Heart right ventricle (tissue), 16 donors: ENCODE measurements around the gene WASF2. TPM values are rescaled to one million over a fixed set of nuclear protein-coding genes. Genes with fewer than 3 reads are reported as not detected.
A peak's percentile ranks its signal among the peaks of the same experiment; 100 is the strongest.
"Not testable (repeated sequence)": the region's sequence is repeated elsewhere in the genome, so short reads cannot be mapped to it uniquely, and the experiment has no call there.

ENCODE experiments used
- ATAC-seq, 8 donors: fragments of 200-7000 bp; cut with Tn5 transposase; one replicate each; pipeline ENCODE4 v1.9.1; 2020; ENCODE audit warnings: mild to moderate bottlenecking in 8 of 8, moderate library complexity in 8 of 8, moderate number of reproducible peaks in 1 of 8
- DNase-seq, 2 donors: peaks; one replicate each; pipeline ENCODE4 v3.0.0-alpha.2; 2020
- H3K27ac ChIP-seq, 10 donors: fragments of 200-600 bp; sonication (generic) in 2 of 10; one replicate each; pipeline versions ENCODE4 v1.5.0 to v1.8.0; 2020 to 2022; ENCODE audit warnings: mild to moderate bottlenecking in 3 of 10
- H3K27me3 ChIP-seq, 7 donors: fragments of 200-600 bp; one replicate each; pipeline ENCODE4 v1.8.0; 2021 to 2022; ENCODE audit warnings: mild to moderate bottlenecking in 2 of 7
- H3K36me3 ChIP-seq, 9 donors: fragments of 200-600 bp; sonication (generic) in 1 of 9; one replicate each; pipeline versions ENCODE4 v1.5.0 to v1.8.0; 2020 to 2022; ENCODE audit warnings: mild to moderate bottlenecking in 2 of 9
- H3K4me1 ChIP-seq, 9 donors: fragments of 200-600 bp; sonication (generic) in 1 of 9; one replicate each; pipeline versions ENCODE4 v1.5.0 to v1.8.0; 2020 to 2022; ENCODE audit warnings: mild to moderate bottlenecking in 4 of 9
- H3K4me3 ChIP-seq, 10 donors: fragments of 200-600 bp; sonication (generic) in 2 of 10; one replicate each; pipeline versions ENCODE4 v1.5.0 to v1.8.0; 2020 to 2022; ENCODE audit warnings: mild to moderate bottlenecking in 7 of 10, moderate library complexity in 2 of 10
- H3K9me3 ChIP-seq, 11 donors: fragments of 200-600 bp in 10 of 11; sonication (generic) in 2 of 11; one replicate each; pipeline versions ENCODE4 v1.5.0 to v1.8.0; 2013 to 2022; ENCODE audit warnings: mild to moderate bottlenecking in 2 of 11, control low read depth in 1 of 11, moderate library complexity in 1 of 11
- CTCF ChIP-seq, 9 donors: fragments of 200-600 bp; sonication (generic) in 2 of 9; IDR thresholded peaks; one replicate each; pipeline versions ENCODE4 v1.5.0 to v1.8.0; 2021 to 2022; ENCODE audit warnings: antibody characterized with exemption in 9 of 9, mild to moderate bottlenecking in 5 of 9, moderate library complexity in 1 of 9
- WGBS, 2 donors: extraction: QIAGEN DNeasy Blood & Tissue Kit; methylation state at CpG; one replicate each; pipeline ENCODE4 v1.1.7; 2013; ENCODE audit warnings: inconsistent platforms in 1 of 2; 5-methylcytosine and 5-hydroxymethylcytosine counted together
- intact Hi-C, 10 donors: fragments of 100-400 bp; cut with DNase I; formaldehyde crosslinking; loops; one replicate each; pipeline versions ENCODE4 v1.11.1 to v1.14.2; 2022
- polyA plus RNA-seq, 2 donors: library from polyadenylated mRNA; stranded (reverse); fragments of 200-250 nt; gene quantifications; one replicate each; pipeline ENCODE4 v1.2.3, GENCODE V29; 2013
- total RNA-seq, 10 donors: library from RNA; stranded (reverse); fragmentation: NEBNext Ultra II Directional in 3 of 10; extraction: Animal tissue kit (Norgen Biotek cat#: 25700) in 3 of 10; gene quantifications; one replicate each; pipeline versions ENCODE4 v1.2.1 to v1.2.4, GENCODE V29; 2021 to 2023
- donor health status: Arrhythmogenic right ventricular cardiomyopathy.
- donor health status: ischemic (EF 13 %, LVEDD 7.1; RV severe dilation, severe dysfunction).
- donor health status: healthy with polysubstance abuse.
- donor health status: DM: no; HTN: yes; CAD: no.
- donor health status: DM: no; HTN: no; CAD: no.
- donor health status: ischemic (EF 25% LVEDD 6.9; RV normal size, moderate dysfunction).
- donor health status: ischemic (EF 25% LVEDD 5.7; RV mildly dilated, moderate dysfunction).
- donor health status: healthy.
- donor health status: DM: yes; HTN: yes; CAD: no.
- donor health status: Ischemic cardiomyopathy.
- donor health status: ischemic (EF 35%, LVEDD 5.7; RV mildly dilated, moderate dysfunction).
- donor health status: nonischemic (EF 11% LVEDD 7.7; RV severe dilation, severe dysfunction).
- donor health status: DM: yes; HTN: yes; CAD: no.
- donor health status: PGD.
- donor health status: ischemic (EF 29% LVEDD 5.4; RV normal size, mild dysfunction).
- donor health status: nonischemic (EF 23%, LVEDD 6.1; RV moderate dilation, normal function).

WASF2 gene
- total and polyA plus RNA-seq, 12 donors = 19.6 to 75.4 (median 50.5) TPM

DNA sequence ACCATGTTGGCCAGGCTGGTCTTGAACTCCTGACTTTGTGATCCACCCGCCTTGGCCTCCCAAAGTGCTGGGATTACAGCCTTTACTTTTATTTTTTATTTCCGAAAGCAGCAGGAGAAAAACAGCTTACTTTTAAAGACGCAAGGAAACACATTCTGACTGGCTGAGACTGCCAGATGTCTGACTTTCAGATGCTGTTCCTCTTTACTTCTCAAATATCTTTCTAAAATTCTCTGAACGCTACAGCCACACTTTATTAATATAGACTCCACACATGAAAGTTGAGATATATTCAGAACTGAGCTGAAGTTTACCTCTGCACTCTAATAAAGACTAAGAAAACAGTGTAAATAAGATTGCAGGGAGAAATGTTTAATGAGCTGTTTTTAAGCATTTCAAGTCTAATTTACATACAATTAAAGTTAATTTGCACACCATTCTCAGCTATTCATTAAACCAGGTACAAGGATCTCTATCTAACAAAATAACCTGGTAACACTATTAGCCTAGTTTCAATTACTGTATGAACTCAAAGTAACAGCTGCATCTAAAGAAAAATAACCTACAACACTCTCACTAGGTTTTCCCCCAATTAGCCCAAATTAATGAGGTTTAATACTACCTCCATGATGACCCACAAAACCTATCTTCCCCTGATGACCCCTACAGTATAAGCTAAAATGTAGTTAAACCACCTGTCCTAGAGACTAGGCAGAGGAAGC lies 24.9 kb downstream of the WASF2 start:
- Histone ChIP-seq H3K36me3 (peaks cover 0 to 44% (median 0%) of the 10 kb centered on the region in 9 donors), H3K4me1 (peaks cover 3 to 87% (median 67%) of the 10 kb centered on the region in 9 donors), H3K27ac (peak overlapping the region in 1 of 10 donors; percentile 26), H3K9me3 (no peaks in the 10 kb centered on the region), H3K4me3 (no peak overlapping the region), H3K27me3 (no peaks in the 10 kb centered on the region)
- DNase-seq (no peak), ATAC-seq (no peak)
- WGBS, 2 donors = 79% methylated on average over 4 of the region's 4 CpGs
- intact Hi-C loops = loop anchor here in 1 of 10 donors (5.0 kb wide), 1 partner anchor 333 kb away; no protein-coding TSS in a partner anchor
- no peak for TF ChIP-seq CTCF (IDR thresholded peaks at IDR 0.05)

- H3K36me3 ChIP-seq = peaks cover 0 to 35% (median 0%) of the 10 kb centered on the region in 9 donors
- ATAC-seq, H3K27me3 ChIP-seq, DNase-seq, H3K4me3 ChIP-seq, intact Hi-C loops, H3K9me3 ChIP-seq: not testable (repeated sequence)
- peak overlapping the region in 1 of 10 donors; percentile 26 for H3K27ac ChIP-seq
- 84 to 88% methylated on average over 6 of the region's 6 CpGs for WGBS, 2 donors
- H3K4me1 ChIP-seq = peaks cover 3 to 87% (median 67%) of the 10 kb centered on the region in 9 donors
Measured at GRCh38 chr1:27463916-27464315, 26.1 kb downstream of the WASF2 start.

DNA sequence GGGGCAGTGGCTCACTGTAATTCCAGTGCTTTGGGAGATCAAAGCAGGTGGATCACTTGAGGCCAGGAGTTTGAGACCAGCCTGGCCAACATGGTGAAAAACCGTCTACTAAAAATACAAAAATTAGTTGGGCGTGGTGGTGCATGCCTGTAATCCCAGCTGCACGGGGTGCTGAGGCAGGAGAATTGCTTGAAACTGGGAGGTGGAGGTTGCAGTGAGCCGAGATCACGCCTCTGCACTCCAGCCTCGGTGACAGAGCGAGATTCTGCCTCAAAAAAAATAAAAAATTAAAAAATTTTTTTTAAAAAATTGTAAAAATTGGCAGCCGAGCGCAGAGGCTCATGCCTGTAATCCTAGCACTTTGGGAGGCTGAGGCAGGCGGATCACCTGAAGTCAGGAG lies 31.4 kb downstream of the WASF2 start:
- ATAC-seq, H3K9me3 ChIP-seq, DNase-seq, H3K27me3 ChIP-seq, intact Hi-C loops, H3K4me3 ChIP-seq: not testable (repeated sequence)
- H3K36me3 ChIP-seq = peaks cover 0 to 13% (median 0%) of the 10 kb centered on the region in 9 donors
- H3K4me1 ChIP-seq = peaks cover 0 to 71% (median 47%) of the 10 kb centered on the region in 9 donors
- WGBS, 2 donors = 86 to 91% methylated on average over 10 of the region's 10 CpGs
- H3K27ac ChIP-seq = peak overlapping the region in 3 of 10 donors; percentile 5 to 27 (median 8)

- intact Hi-C loops = no loop called here
- TF ChIP-seq CTCF (IDR thresholded peaks at IDR 0.05) = no peak
- Histone ChIP-seq H3K4me1 (peaks cover 0 to 80% (median 51%) of the 10 kb centered on the region in 9 donors), H3K27me3 (no peaks in the 10 kb centered on the region), H3K4me3 (no peak overlapping the region), H3K36me3 (peaks cover 0 to 8% (median 0%) of the 10 kb centered on the region in 9 donors), H3K27ac (peak overlapping the region in 3 of 10 donors; percentile 6 to 57 (median 16)), H3K9me3 (no peaks in the 10 kb centered on the region)
- peak in 1 of 8 donors; percentile 38 for ATAC-seq
- DNase-seq = no peak
- 36 to 41% methylated on average over 5 of the region's 5 CpGs for WGBS, 2 donors
Measured at GRCh38 chr1:27455139-27455811, 34.7 kb downstream of the WASF2 start.

DNA sequence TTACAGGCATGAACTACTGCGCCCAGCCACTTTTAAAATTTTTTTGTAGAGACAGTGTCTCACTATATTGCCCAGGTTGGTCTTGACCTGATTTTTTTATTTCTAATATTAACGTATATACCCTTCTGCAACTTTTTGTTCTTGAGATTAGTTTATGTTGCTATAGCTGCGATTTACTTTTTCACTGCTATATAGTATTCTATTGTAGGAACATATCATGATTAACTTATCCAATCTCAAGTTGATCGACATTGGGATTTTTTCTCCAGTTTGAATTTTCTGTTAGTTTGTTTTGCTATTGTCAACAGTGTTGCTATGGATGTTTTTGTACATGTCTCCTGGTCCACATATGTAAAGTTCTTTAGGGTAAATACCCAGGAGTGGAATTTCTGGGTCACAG lies 35.4 kb downstream of the WASF2 start:
- ATAC-seq (no peak), DNase-seq (no peak)
- TF ChIP-seq CTCF (IDR thresholded peaks at IDR 0.05) = no peak
- intact Hi-C loops = no loop called here
- H3K4me1 ChIP-seq = peaks cover 0 to 79% (median 45%) of the 10 kb centered on the region in 9 donors
- peaks cover 0 to 12% (median 0%) of the 10 kb centered on the region in 9 donors for H3K36me3 ChIP-seq
- peak overlapping the region in 1 of 10 donors; percentile 6 for H3K27ac ChIP-seq
- no peak overlapping the region for H3K4me3 ChIP-seq
- H3K27me3 ChIP-seq = no peaks in the 10 kb centered on the region
- H3K9me3 ChIP-seq = no peaks in the 10 kb centered on the region
- 96% methylated on average over 4 of the region's 4 CpGs for WGBS, 2 donors
